ENCODE data around the gene ZNF319. TPM values are rescaled to one million over a fixed set of nuclear protein-coding genes. Genes with fewer than 3 reads are reported as not detected.

ZNF319 gene
- total and polyA plus RNA-seq, 2 of the 13 experiments (the other 11 are each of a cell fraction or from before 2014, with no cell fraction given) = 2.4 to 3.6 TPM

DNA sequence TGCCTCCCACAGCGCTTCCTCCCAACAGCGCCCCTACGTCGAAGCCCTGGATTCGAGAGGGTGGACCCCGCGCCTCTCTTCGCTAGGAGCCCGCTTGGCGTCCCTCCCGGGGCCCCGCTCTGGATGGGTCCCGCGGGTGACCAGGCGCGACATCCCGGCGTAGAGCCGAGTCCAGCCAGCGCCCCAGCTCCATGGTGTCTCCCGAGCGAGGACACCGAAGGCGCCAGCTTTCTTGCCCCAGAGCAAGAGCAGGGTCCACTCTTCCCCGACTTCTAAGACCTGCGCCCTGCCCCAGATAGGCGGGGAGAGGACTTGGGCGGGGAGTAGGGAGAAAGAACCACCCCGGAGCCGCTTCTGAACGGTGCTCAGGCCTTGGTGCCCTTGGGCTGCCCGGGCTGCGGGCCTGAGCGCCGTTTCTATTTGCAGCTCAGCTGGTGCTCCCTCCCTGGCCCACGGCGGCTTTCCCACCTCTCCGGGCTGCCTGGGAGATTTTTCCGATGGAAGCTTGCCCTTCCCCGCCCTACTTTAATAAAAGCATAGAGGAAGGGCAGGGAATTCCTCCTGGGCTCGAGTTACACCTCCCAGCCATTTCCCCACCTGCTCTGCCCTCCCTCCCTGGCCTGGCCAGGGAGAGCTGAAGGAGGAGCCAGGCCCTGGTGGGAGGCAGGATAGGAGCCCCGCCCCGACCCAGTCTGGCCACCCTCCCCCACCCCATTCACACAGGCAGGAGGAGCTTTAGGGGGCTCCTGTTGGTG lies 26.9 kb upstream of the ZNF319 start (continued):
- no peak for TF ChIP-seq FIP1L1 (IDR thresholded peaks at IDR 0.05; ENCODE audit: borderline replicate concordance, insufficient read depth, low read depth, low read length)
- TF ChIP-seq ZNF292 (CRISPR knock-in tag; IDR thresholded peaks at IDR 0.05; ENCODE audit: borderline replicate concordance, low read depth) = no peak
- 0 out of 2 replicates have a peak, but pooled peaks have one; percentile 17 for TF ChIP-seq RFXAP (CRISPR knock-in tag; IDR thresholded peaks at IDR 0.05; ENCODE audit: borderline replicate concordance)
- no peak for TF ChIP-seq ZFAT (CRISPR knock-in tag; conservative IDR thresholded peaks at IDR 0.05)
- TF ChIP-seq, protein P1, sequence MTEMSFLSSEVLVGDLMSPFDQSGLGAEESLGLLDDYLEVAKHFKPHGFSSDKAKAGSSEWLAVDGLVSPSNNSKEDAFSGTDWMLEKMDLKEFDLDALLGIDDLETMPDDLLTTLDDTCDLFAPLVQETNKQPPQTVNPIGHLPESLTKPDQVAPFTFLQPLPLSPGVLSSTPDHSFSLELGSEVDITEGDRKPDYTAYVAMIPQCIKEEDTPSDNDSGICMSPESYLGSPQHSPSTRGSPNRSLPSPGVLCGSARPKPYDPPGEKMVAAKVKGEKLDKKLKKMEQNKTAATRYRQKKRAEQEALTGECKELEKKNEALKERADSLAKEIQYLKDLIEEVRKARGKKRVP (CRISPR knock-in tag; IDR thresholded peaks at IDR 0.05) = no peak
- no peak for TF ChIP-seq MEIS1 (CRISPR knock-in tag; IDR thresholded peaks at IDR 0.05; ENCODE audit: borderline replicate concordance)
- TF ChIP-seq ZNF776 (CRISPR knock-in tag; IDR thresholded peaks at IDR 0.05) = no peak; the same call in 1 of the 2 replicates
- TF ChIP-seq ZNF124 (CRISPR knock-in tag; IDR thresholded peaks at IDR 0.05) = 0 out of 2 replicates have a peak, but pooled peaks have one; percentile 20
- TF ChIP-seq ZFP41 (CRISPR knock-in tag; IDR thresholded peaks at IDR 0.05; ENCODE audit: borderline replicate concordance) = no peak
- TF ChIP-seq ZNF207 (IDR thresholded peaks at IDR 0.05; ENCODE audit: borderline replicate concordance) = no peak
- TF ChIP-seq PRPF4 (IDR thresholded peaks at IDR 0.05; ENCODE audit: low read depth, low read length, poor library complexity, severe bottlenecking) = no peak
- TF ChIP-seq ZNF589 (CRISPR knock-in tag; conservative IDR thresholded peaks at IDR 0.05) = no peak
- TF ChIP-seq, protein P2, sequence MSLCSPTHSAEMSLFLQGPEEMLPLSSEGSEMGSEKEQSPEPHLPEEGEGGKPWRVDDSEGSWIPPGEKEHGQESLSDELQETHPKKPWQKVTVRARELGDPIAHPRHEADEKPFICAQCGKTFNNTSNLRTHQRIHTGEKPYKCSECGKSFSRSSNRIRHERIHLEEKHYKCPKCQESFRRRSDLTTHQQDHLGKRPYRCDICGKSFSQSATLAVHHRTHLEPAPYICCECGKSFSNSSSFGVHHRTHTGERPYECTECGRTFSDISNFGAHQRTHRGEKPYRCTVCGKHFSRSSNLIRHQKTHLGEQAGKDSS (CRISPR knock-in tag; IDR thresholded peaks at IDR 0.05; ENCODE audit: borderline replicate concordance, low read depth) = 0 out of 2 replicates have a peak, but pooled peaks have one; percentile 20
- no peak for TF ChIP-seq HOXA3 (CRISPR knock-in tag; IDR thresholded peaks at IDR 0.05)
- TF ChIP-seq CBX1 (IDR thresholded peaks at IDR 0.05; ENCODE audit: low read depth) = no peak
- TF ChIP-seq, protein P3, sequence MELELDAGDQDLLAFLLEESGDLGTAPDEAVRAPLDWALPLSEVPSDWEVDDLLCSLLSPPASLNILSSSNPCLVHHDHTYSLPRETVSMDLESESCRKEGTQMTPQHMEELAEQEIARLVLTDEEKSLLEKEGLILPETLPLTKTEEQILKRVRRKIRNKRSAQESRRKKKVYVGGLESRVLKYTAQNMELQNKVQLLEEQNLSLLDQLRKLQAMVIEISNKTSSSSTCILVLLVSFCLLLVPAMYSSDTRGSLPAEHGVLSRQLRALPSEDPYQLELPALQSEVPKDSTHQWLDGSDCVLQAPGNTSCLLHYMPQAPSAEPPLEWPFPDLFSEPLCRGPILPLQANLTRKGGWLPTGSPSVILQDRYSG (CRISPR knock-in tag; IDR thresholded peaks at IDR 0.05) = no peak; the same call in 1 of the 2 replicates
- TF ChIP-seq MXI1 (IDR thresholded peaks at IDR 0.05; ENCODE audit: borderline replicate concordance, low read depth, low read length) = no peak
- TF ChIP-seq, protein P4, sequence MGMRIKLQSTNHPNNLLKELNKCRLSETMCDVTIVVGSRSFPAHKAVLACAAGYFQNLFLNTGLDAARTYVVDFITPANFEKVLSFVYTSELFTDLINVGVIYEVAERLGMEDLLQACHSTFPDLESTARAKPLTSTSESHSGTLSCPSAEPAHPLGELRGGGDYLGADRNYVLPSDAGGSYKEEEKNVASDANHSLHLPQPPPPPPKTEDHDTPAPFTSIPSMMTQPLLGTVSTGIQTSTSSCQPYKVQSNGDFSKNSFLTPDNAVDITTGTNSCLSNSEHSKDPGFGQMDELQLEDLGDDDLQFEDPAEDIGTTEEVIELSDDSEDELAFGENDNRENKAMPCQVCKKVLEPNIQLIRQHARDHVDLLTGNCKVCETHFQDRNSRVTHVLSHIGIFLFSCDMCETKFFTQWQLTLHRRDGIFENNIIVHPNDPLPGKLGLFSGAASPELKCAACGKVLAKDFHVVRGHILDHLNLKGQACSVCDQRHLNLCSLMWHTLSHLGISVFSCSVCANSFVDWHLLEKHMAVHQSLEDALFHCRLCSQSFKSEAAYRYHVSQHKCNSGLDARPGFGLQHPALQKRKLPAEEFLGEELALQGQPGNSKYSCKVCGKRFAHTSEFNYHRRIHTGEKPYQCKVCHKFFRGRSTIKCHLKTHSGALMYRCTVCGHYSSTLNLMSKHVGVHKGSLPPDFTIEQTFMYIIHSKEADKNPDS (CRISPR knock-in tag; IDR thresholded peaks at IDR 0.05) = no peak
- TF ChIP-seq CAMTA2 (CRISPR knock-in tag; IDR thresholded peaks at IDR 0.05; ENCODE audit: borderline replicate concordance) = no peak
